IPS DF 6.9 (cell line): ENCODE measurements around the gene TBC1D30.
"Not testable (repeated sequence)": the region's sequence is repeated elsewhere in the genome, so short reads cannot be mapped to it uniquely, and the experiment has no call there.

Source experiments
- DNase-seq: peaks from one replicate; pipeline ENCODE4 v3.0.0-alpha.2; 2013; ENCODE audit warnings: low read depth, low spot score
- H3K27ac ChIP-seq: one replicate; pipeline ENCODE4 v1.5.1; 2013; ENCODE audit warnings: low read length, control low read depth
- H3K27me3 ChIP-seq: 2 replicates; pipeline ENCODE4 v1.6.1; 2013; ENCODE audit warnings: mild to moderate bottlenecking, low read length; ENCODE audit not compliant: control insufficient read depth, insufficient read depth
- H3K36me3 ChIP-seq: 2 replicates; pipeline ENCODE4 v1.6.1; 2013; ENCODE audit warnings: low read length; ENCODE audit not compliant: control insufficient read depth, insufficient read depth
- H3K4me1 ChIP-seq: 2 replicates; pipeline ENCODE4 v1.6.1; 2013; ENCODE audit warnings: low read length; ENCODE audit not compliant: control insufficient read depth, insufficient read depth
- H3K4me3 ChIP-seq: 2 replicates; pipeline ENCODE4 v1.5.1; 2013; ENCODE audit warnings: mild to moderate bottlenecking, low read length
- H3K9me3 ChIP-seq: 2 replicates; pipeline ENCODE4 v1.6.1; 2013; ENCODE audit warnings: low read length, inconsistent platforms; ENCODE audit not compliant: control insufficient read depth, insufficient read depth
- WGBS: extraction: QIAGEN DNeasy Blood & Tissue Kit; methylation state at CpG from one replicate; pipeline ENCODE4 v1.1.7; 2013; ENCODE audit warnings: mixed read lengths, missing lambda C conversion rate; ENCODE audit not compliant: insufficient read length, insufficient coverage; 5-methylcytosine and 5-hydroxymethylcytosine counted together

Gene TBC1D30

GRCh38 chr12:64826234-64826633, 1.8 kb downstream of the TBC1D30 start:
- H3K9me3 ChIP-seq, result no peaks in the 10 kb centered on the region
- peak; percentile 77 for DNase-seq
- no peak overlapping the region for H3K27ac ChIP-seq
- WGBS, result no CpG with 5 or more reads among the region's 19 CpGs
- H3K36me3 ChIP-seq, result no peaks in the 10 kb centered on the region
- no peaks in the 10 kb centered on the region for H3K4me1 ChIP-seq
- peaks cover 24% of the 10 kb centered on the region for H3K27me3 ChIP-seq
- no peak overlapping the region; the same call in 1 of the 2 replicates for H3K4me3 ChIP-seq

GRCh38 chr12:64828713-64829112, 4.3 kb downstream of the TBC1D30 start:
- H3K27me3 ChIP-seq, result peaks cover 20% of the 10 kb centered on the region
- DNase-seq, result no peak
- H3K9me3 ChIP-seq, result no peaks in the 10 kb centered on the region
- H3K27ac ChIP-seq, result no peak overlapping the region
- no peaks in the 10 kb centered on the region for H3K36me3 ChIP-seq
- no peaks in the 10 kb centered on the region for H3K4me1 ChIP-seq
- no peak overlapping the region for H3K4me3 ChIP-seq
- WGBS, result 100% methylated on average over 2 of the region's 6 CpGs

- WGBS, result no CpG with 5 or more reads among the region's 3 CpGs
- Histone ChIP-seq H3K4me3 (no peak overlapping the region), H3K27me3 (no peaks in the 10 kb centered on the region), H3K4me1 (no peaks in the 10 kb centered on the region), H3K27ac (no peak overlapping the region), H3K36me3 (no peaks in the 10 kb centered on the region), H3K9me3 (no peaks in the 10 kb centered on the region)
- no peak for DNase-seq
Observed at GRCh38 chr12:64833928-64834327, 9.5 kb downstream of the TBC1D30 start.

DNA sequence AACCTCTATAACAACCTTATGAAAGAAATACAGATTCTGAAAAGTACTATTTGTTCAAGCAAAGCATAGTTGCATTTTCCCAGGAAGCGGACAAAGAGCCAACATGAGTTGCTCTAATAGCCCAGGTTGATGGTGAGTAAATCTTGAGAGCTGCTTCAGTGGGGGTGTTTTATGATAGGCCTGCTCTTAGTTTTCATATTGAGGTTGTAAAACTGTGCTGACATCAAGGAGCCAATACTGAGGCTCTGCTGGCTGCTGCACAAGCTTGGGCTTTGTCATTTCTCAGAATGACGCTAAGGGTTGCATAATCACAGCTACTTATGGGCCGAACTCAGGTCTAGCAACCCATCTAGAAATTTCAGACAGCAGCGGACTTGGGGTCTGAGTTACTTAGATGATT, 11.5 kb downstream of the TBC1D30 start:
- Histone ChIP-seq H3K36me3 (no peaks in the 10 kb centered on the region), H3K4me1 (no peaks in the 10 kb centered on the region), H3K27ac (no peak overlapping the region), H3K4me3 (no peak overlapping the region), H3K9me3 (no peaks in the 10 kb centered on the region), H3K27me3 (no peaks in the 10 kb centered on the region)
- WGBS, result no CpG with 5 or more reads among the region's 4 CpGs
- no peak for DNase-seq

DNA sequence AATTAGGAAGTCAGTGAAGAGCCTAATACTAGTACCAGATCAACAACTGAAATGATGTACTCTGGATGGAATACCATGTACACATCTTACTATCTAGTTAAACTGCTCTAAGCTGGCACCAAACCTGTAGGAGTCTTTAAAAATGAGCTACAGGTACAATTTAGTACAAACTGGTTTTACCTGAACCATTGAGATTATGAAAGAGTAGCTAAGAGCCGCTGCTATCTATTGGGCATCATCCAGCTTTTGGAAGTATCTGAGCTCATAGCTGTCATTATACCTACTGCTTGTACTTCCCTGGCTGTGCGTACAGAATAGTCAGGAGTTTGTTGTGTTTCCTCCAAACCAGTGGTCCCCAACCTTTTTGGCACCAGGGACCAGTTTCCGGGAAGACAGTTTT, 12.4 kb downstream of the TBC1D30 start:
- H3K27ac ChIP-seq, result no peak overlapping the region
- no CpG with 5 or more reads among the region's 3 CpGs for WGBS
- no peak for DNase-seq
- no peaks in the 10 kb centered on the region for H3K27me3 ChIP-seq
- no peaks in the 10 kb centered on the region for H3K36me3 ChIP-seq
- no peaks in the 10 kb centered on the region for H3K9me3 ChIP-seq
- no peaks in the 10 kb centered on the region for H3K4me1 ChIP-seq
- no peak overlapping the region for H3K4me3 ChIP-seq

DNA sequence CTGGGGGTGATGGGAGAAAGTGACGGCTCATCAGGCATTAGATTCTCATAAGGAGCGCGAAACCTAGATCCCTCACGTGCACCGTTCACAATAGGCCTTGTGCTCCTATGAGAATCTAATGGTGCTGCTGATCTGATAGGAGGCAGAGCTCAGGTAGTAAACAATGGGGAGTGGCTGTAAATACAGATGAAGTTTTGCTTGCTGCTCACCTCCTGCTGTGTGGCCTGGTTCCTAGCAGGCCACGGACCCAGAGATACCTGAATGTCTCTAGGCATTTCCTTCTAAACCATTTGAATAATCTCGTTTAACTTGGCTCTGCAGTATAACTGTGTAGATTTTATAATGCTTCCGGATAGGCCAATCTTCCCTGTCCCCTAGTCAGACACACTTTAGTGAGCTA, 13.0 kb downstream of the TBC1D30 start:
- Histone ChIP-seq H3K4me1 (no peaks in the 10 kb centered on the region), H3K27ac (no peak overlapping the region), H3K9me3 (no peaks in the 10 kb centered on the region), H3K36me3 (no peaks in the 10 kb centered on the region), H3K4me3 (no peak overlapping the region), H3K27me3 (no peaks in the 10 kb centered on the region)
- DNase-seq, result no peak
- WGBS, result no CpG with 5 or more reads among the region's 8 CpGs

DNA sequence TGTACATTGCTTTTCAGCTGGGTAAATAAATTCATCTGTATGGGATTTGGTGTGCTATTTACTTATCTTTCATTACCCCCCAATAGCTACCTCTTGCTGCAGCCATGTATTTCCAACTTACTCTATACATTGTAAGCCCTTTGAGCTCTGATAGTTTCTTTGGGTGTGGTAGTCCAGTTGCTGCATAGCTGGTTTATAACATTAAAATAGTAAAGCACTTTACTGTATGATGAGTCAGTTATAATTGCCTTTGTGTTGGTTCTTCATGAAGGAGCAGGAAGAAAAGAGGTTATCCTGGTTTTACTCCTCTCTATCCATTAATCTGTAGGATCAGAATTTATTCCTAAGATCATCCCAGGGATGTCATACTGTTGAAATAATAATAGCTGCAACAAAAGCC, 15.7 kb downstream of the TBC1D30 start:
- Histone ChIP-seq H3K27ac (no peak overlapping the region), H3K36me3 (no peaks in the 10 kb centered on the region), H3K4me3 (no peak overlapping the region), H3K9me3 (no peaks in the 10 kb centered on the region), H3K4me1 (no peaks in the 10 kb centered on the region), H3K27me3 (no peaks in the 10 kb centered on the region)
- DNase-seq, result no peak

DNA sequence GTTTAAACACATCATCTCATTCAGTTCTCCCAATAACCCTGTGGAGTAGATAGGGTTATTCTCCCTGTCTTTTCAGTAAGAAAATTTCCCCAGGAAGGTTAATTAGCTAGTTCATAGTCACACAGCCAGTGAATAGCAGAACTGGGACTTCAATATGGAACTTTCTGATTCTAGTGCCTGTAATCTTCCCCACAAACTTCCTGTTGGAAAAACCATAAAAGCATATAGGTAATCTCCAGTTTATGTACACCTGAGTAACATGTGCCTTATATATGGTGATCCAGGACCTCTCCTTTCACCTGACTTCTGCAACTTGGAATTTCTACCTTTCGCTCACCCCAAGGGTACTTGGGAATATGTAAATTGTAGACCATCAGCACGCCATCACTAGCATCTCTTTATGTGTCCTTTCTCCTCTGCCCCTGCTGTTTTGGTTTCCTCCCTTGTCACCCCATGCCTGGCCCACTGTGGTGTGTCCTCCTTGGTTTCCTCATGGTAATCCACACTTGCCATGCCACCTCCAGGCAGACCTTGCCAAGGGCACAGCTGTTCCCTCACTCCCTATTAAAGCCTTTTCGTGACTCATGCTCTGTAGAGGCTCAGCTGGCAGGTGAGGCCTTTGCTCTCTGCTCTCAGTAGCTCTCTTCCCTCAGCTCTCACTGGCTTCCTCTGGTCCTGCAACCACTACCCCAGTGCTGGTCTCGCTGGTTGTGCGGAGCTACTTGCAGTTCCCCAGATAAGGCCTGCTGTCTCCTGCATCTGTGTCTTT, 16.7 kb downstream of the TBC1D30 start:
- Histone ChIP-seq H3K27me3 (no peaks in the 10 kb centered on the region), H3K4me1 (no peaks in the 10 kb centered on the region), H3K9me3 (no peaks in the 10 kb centered on the region), H3K27ac (no peak overlapping the region), H3K36me3 (no peaks in the 10 kb centered on the region), H3K4me3 (no peak overlapping the region)
- WGBS, result no CpG with 5 or more reads among the region's 5 CpGs
- DNase-seq, result no peak

GRCh38 chr12:64848409-64848808, 24.0 kb downstream of the TBC1D30 start:
- H3K36me3 ChIP-seq, H3K4me3 ChIP-seq, DNase-seq, H3K27me3 ChIP-seq, H3K9me3 ChIP-seq, H3K4me1 ChIP-seq, H3K27ac ChIP-seq: not testable (repeated sequence)
- no CpG with 5 or more reads among the region's 4 CpGs for WGBS

GRCh38 chr12:64858882-64859605, 34.6 kb downstream of the TBC1D30 start:
- no peaks in the 10 kb centered on the region for H3K36me3 ChIP-seq
- no peak overlapping the region for H3K4me3 ChIP-seq
- peaks cover 1% of the 10 kb centered on the region; the same call in 1 of the 2 replicates for H3K4me1 ChIP-seq
- no peaks in the 10 kb centered on the region for H3K27me3 ChIP-seq
- DNase-seq, result no peak
- H3K27ac ChIP-seq, result no peak overlapping the region
- 100% methylated on average over 3 of the region's 4 CpGs for WGBS
- H3K9me3 ChIP-seq, result no peaks in the 10 kb centered on the region
